ENCODE measurements around the gene KLHL35.

DNA sequence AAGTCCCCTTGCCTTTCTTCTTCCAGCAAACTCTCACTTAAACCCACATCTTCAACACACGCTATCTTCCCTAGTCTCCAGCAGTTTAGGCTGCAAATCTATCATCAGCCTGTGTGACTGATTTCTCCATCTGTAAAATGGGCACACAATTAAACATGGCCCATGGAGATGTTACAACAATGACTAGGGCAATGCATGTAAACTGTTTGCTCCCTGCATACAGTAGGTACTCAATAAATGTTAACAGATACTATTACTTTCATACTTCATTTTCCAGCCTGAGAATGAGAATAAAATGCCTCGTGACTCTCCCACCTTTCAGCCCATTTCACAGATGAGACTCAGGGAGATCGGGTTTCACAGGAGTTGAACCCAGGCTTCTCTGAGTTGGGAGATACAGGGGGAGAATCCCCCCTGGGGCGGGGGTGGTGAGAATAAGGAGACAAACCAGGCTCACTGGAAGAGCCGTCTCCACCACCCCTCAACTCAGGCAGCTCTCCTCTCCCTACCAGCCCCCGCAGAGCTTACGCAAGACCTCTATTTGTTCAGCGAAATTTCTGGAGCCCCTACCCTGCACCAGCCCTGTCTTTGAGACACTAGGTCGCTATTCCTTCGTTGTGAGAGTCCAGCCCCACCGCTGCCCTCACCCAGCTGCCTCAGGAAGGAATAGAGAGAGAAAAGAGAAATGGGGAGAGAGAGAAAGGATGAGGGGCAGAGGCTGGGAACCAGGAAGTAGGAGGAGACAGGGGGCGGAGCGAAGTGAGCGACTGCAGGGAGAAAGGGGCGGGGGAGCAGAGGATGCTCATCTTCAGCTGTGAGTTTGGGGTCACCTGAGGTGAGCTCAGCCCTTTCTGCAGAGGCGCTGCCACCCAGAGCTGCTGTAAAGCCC, 42.1 kb upstream of the KLHL35 start:
- TF ChIP-seq, protein P1, sequence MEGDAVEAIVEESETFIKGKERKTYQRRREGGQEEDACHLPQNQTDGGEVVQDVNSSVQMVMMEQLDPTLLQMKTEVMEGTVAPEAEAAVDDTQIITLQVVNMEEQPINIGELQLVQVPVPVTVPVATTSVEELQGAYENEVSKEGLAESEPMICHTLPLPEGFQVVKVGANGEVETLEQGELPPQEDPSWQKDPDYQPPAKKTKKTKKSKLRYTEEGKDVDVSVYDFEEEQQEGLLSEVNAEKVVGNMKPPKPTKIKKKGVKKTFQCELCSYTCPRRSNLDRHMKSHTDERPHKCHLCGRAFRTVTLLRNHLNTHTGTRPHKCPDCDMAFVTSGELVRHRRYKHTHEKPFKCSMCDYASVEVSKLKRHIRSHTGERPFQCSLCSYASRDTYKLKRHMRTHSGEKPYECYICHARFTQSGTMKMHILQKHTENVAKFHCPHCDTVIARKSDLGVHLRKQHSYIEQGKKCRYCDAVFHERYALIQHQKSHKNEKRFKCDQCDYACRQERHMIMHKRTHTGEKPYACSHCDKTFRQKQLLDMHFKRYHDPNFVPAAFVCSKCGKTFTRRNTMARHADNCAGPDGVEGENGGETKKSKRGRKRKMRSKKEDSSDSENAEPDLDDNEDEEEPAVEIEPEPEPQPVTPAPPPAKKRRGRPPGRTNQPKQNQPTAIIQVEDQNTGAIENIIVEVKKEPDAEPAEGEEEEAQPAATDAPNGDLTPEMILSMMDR (IDR thresholded peaks at IDR 0.05), result no peak
- TF ChIP-seq POLR2A (IDR thresholded peaks at IDR 0.05) (no peak), POLR2AphosphoS5 (IDR thresholded peaks at IDR 0.05) (no peak)
